HepG2 (cell line): Measurements from ENCODE around the gene RAB22A. TPM values are rescaled to one million over a fixed set of nuclear protein-coding genes. Genes with fewer than 3 reads are reported as not detected.

Experiments used
- CENPX ChIP-seq: sonication (generic); formaldehyde crosslinking; IDR thresholded peaks from 2 replicates; pipeline ENCODE4 v1.9.0; 2021; ENCODE audit warnings: mild to moderate bottlenecking, missing genetic modification reagents, moderate library complexity
- KDM5A ChIP-seq: fragments of 200-600 bp; sonication (generic); IDR thresholded peaks from 2 replicates; pipeline ENCODE4 v1.7.0; 2018; ENCODE audit warnings: antibody characterized with exemption, mild to moderate bottlenecking, low read length, borderline replicate concordance
- KLF16 ChIP-seq, 2 experiments: sonication (generic) in 1 of 2; formaldehyde crosslinking in 1 of 2; IDR thresholded peaks; 2 replicates each; pipeline versions ENCODE4 v1.6.1 to v1.8.0; 2016 to 2023; ENCODE audit warnings: missing genetic modification reagents in 2 of 2, missing compliant biosample characterization in 1 of 2
- KLF9 ChIP-seq: IDR thresholded peaks from 2 replicates; pipeline ENCODE4 v1.6.1; 2016; ENCODE audit warnings: low read depth
- MYC ChIP-seq: sonication (generic); formaldehyde crosslinking; IDR thresholded peaks from 2 replicates; pipeline ENCODE4 v1.9.0; 2021; ENCODE audit warnings: missing genetic modification reagents, borderline replicate concordance
- NFRKB ChIP-seq: fragments of 450-650 bp; IDR thresholded peaks from 2 replicates; pipeline ENCODE4 v1.6.1; 2017
- NR2F6 ChIP-seq, 2 experiments: IDR thresholded peaks; 2 replicates each; pipeline ENCODE4 v1.6.1; 2016; ENCODE audit warnings: antibody characterized with exemption in 1 of 2, mild to moderate bottlenecking in 1 of 2
- PITX1 ChIP-seq: sonication (generic); formaldehyde crosslinking; IDR thresholded peaks from 2 replicates; pipeline ENCODE4 v1.5.1; 2020; ENCODE audit warnings: mild to moderate bottlenecking, missing genetic modification reagents
- POLR2AphosphoS2 ChIP-seq: IDR thresholded peaks from 2 replicates; pipeline ENCODE4 v1.6.1; 2011; ENCODE audit warnings: low read depth, low read length, improper control_type of control experiment
- TEF ChIP-seq: sonication (generic); formaldehyde crosslinking; IDR thresholded peaks from 2 replicates; pipeline ENCODE4 v1.5.0; 2020; ENCODE audit warnings: missing genetic modification reagents
- TMF1 ChIP-seq: sonication (generic); formaldehyde crosslinking; IDR thresholded peaks from 2 replicates; pipeline ENCODE4 v1.8.1; 2022; ENCODE audit warnings: low read depth, missing genetic modification reagents
- ZFYVE20 ChIP-seq: sonication (generic); formaldehyde crosslinking; IDR thresholded peaks from 2 replicates; pipeline ENCODE4 v1.8.0; 2023; ENCODE audit warnings: low read depth, mild to moderate bottlenecking, moderate library complexity, missing genetic modification reagents, borderline replicate concordance
- ZNF263 ChIP-seq: sonication (generic); formaldehyde crosslinking; IDR thresholded peaks from 2 replicates; pipeline ENCODE4 v1.4.0; 2020; ENCODE audit warnings: missing genetic modification reagents
- ZNF281 ChIP-seq: sonication (generic); formaldehyde crosslinking; IDR thresholded peaks from 2 replicates; pipeline ENCODE4 v1.4.0; 2020; ENCODE audit warnings: missing genetic modification reagents, borderline replicate concordance
- ZNF335 ChIP-seq: sonication (generic); formaldehyde crosslinking; IDR thresholded peaks from 2 replicates; pipeline ENCODE4 v1.4.0; 2020; ENCODE audit warnings: missing genetic modification reagents
- ZNF552 ChIP-seq: sonication (generic); formaldehyde crosslinking; IDR thresholded peaks from 2 replicates; pipeline ENCODE4 v1.9.0; 2022; ENCODE audit warnings: missing genetic modification reagents, mild to moderate bottlenecking, borderline replicate concordance
- ZNF749 ChIP-seq: sonication (generic); formaldehyde crosslinking; IDR thresholded peaks from 2 replicates; pipeline ENCODE4 v1.8.0; 2022; ENCODE audit warnings: mild to moderate bottlenecking, missing genetic modification reagents, moderate library complexity, borderline replicate concordance
- polyA plus RNA-seq, 8 experiments: library from polyadenylated mRNA; depleted of rRNA in 3 of 8; stranded (reverse) in 7 of 8; unstranded in 1 of 8; fragments of >200 nt; fragmentation: Illumina TruSeq in 4 of 8; extraction: Trizol in 4 of 8; gene quantifications; 2 replicates each; pipeline versions ENCODE4 v1.2.1 to v1.2.3, GENCODE V29; 2011 to 2016; ENCODE audit warnings: low read depth in 4 of 8, missing spikeins in 1 of 8, mixed read lengths in 1 of 8; ENCODE audit not compliant: insufficient read depth in 1 of 8
- total RNA-seq, 5 experiments: library from RNA; depleted of rRNA; stranded (reverse); fragments of >200 nt; fragmentation: Illumina TruSeq; extraction: Trizol; gene quantifications; 2 replicates each; pipeline ENCODE4 v1.2.3, GENCODE V29; 2016; ENCODE audit warnings: low read depth in 1 of 5
- TF ChIP-seq, protein P1 (sequence below): sonication (generic); formaldehyde crosslinking; IDR thresholded peaks from 2 replicates; pipeline ENCODE4 v1.5.0; 2020; ENCODE audit warnings: mild to moderate bottlenecking, missing genetic modification reagents, borderline replicate concordance
- TF ChIP-seq, protein P2 (sequence below): sonication (generic); formaldehyde crosslinking; IDR thresholded peaks from 2 replicates; pipeline ENCODE4 v1.4.0; 2020; ENCODE audit warnings: mild to moderate bottlenecking, missing genetic modification reagents

RAB22A gene
- total and polyA plus RNA-seq, 2 of the 13 experiments (the other 11 are each of a cell fraction or from before 2014, with no cell fraction given) = 10.7 to 11.2 TPM

- TF ChIP-seq, protein P1, sequence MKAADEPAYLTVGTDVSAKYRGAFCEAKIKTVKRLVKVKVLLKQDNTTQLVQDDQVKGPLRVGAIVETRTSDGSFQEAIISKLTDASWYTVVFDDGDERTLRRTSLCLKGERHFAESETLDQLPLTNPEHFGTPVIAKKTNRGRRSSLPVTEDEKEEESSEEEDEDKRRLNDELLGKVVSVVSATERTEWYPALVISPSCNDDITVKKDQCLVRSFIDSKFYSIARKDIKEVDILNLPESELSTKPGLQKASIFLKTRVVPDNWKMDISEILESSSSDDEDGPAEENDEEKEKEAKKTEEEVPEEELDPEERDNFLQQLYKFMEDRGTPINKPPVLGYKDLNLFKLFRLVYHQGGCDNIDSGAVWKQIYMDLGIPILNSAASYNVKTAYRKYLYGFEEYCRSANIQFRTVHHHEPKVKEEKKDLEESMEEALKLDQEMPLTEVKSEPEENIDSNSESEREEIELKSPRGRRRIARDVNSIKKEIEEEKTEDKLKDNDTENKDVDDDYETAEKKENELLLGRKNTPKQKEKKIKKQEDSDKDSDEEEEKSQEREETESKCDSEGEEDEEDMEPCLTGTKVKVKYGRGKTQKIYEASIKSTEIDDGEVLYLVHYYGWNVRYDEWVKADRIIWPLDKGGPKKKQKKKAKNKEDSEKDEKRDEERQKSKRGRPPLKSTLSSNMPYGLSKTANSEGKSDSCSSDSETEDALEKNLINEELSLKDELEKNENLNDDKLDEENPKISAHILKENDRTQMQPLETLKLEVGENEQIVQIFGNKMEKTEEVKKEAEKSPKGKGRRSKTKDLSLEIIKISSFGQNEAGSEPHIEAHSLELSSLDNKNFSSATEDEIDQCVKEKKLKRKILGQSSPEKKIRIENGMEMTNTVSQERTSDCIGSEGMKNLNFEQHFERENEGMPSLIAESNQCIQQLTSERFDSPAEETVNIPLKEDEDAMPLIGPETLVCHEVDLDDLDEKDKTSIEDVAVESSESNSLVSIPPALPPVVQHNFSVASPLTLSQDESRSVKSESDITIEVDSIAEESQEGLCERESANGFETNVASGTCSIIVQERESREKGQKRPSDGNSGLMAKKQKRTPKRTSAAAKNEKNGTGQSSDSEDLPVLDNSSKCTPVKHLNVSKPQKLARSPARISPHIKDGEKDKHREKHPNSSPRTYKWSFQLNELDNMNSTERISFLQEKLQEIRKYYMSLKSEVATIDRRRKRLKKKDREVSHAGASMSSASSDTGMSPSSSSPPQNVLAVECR (CRISPR knock-in tag) = peak; percentile 85
- TF ChIP-seq ZNF263 (CRISPR knock-in tag) (peak; percentile 26; the same call in 1 of the 2 replicates), ZNF335 (CRISPR knock-in tag) (no peak), CENPX (CRISPR knock-in tag) (no peak), NR2F6 (IDR thresholded peaks at IDR 0.05) (no peak), NR2F6 (CRISPR knock-in tag; IDR thresholded peaks at IDR 0.05) (no peak), NFRKB (no peak), KLF16 (CRISPR knock-in tag; IDR thresholded peaks at IDR 0.05) (peak in 1 of 2 experiments; percentile 38; a peak in 1 of 4 replicates), ZNF749 (CRISPR knock-in tag) (0 out of 2 replicates have a peak, but pooled peaks have one; percentile 39), ZNF281 (CRISPR knock-in tag) (peak; percentile 27; the same call in 1 of the 2 replicates), MYC (CRISPR knock-in tag) (peak; percentile 53; the same call in 1 of the 2 replicates), TMF1 (CRISPR knock-in tag) (peak; percentile 74; the same call in 1 of the 2 replicates), PITX1 (CRISPR knock-in tag) (no peak), POLR2AphosphoS2 (no peak), KDM5A (peak; percentile 70; the same call in 1 of the 2 replicates), ZFYVE20 (CRISPR knock-in tag) (peak; percentile 70; the same call in 1 of the 2 replicates), TEF (no peak), KLF9 (CRISPR knock-in tag) (no peak), ZNF552 (CRISPR knock-in tag) (no peak)
- TF ChIP-seq, protein P2, sequence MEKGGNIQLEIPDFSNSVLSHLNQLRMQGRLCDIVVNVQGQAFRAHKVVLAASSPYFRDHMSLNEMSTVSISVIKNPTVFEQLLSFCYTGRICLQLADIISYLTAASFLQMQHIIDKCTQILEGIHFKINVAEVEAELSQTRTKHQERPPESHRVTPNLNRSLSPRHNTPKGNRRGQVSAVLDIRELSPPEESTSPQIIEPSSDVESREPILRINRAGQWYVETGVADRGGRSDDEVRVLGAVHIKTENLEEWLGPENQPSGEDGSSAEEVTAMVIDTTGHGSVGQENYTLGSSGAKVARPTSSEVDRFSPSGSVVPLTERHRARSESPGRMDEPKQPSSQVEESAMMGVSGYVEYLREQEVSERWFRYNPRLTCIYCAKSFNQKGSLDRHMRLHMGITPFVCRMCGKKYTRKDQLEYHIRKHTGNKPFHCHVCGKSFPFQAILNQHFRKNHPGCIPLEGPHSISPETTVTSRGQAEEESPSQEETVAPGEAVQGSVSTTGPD (CRISPR knock-in tag) = no peak
Observed at GRCh38 chr20:58309591-58310290, at the start of gene RAB22A (continued).
